GM19468 (cell line): ENCODE data around the gene MCOLN2.
A peak's percentile ranks its signal among the peaks of the same experiment; 100 is the strongest.
"Not testable (repeated sequence)": the region's sequence is repeated elsewhere in the genome, so short reads cannot be mapped to it uniquely, and the experiment has no call there.

Source experiments
- ATAC-seq: cut with Tn5 transposase; IDR thresholded peaks from one replicate; pipeline ENCODE4 v1.9.1; 2021; ENCODE audit warnings: mild to moderate bottlenecking, moderate library complexity, moderate number of reproducible peaks; ENCODE audit not compliant: unreplicated experiment; ENCODE audit errors: extremely low read depth

The MCOLN2 gene

DNA sequence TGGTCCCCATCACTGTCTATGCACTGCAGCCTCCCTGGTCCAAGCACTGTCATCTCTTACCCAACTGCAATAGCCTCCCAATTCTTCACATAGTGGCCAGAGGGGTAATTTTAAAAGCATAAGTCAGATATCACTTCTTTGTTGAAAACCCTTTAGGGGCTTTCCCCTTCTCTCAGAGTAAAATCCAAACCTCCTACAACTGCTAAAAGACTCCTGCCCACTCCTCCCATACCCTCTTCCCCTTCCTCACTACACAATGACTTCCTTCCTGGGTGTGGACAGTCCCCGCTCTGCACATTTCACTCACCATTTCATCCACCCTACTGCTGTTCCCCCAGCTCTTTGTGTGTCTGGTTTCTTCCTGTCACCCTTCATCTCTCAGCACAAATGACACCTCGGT lies 8.3 kb downstream of the MCOLN2 start:
- ATAC-seq = peak; percentile 31

DNA sequence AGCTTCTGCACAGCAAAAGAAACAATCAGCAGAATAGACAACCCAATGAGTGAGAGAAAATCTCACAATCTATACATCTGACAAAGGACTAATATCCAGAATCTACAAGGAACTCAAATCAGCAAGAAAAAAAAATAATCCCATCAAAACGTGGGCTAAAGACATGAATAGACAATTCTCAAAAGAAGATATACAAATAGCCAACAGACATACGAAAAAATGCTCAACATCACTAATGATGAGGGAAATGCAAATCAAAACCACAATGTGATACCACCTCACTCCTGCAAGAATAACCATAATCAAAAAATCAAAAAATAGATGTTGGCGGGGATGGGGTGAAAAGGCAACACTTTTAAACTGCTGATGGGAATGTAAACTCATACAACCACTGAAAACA lies 10.4 kb downstream of the MCOLN2 start:
- ATAC-seq = not testable (repeated sequence)

DNA sequence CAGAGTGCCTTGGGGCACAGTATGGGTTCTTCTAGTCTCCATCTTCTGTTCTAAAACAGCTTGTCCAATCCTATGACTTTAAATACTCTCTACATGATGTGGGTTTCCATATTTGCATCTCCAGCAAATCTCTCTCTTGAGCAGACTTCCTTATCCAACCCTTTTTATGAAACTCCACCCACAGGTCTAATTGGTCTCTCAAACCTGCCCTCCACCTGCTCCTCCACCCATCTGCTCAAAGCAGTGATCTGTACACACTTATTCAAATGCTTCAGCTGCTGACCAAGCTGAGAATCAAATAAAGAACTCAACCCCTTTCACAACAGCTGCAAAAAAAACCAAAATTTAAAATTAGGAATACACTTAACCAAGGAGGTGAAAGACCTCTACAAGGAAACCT lies 11.5 kb downstream of the MCOLN2 start:
- ATAC-seq = no peak

DNA sequence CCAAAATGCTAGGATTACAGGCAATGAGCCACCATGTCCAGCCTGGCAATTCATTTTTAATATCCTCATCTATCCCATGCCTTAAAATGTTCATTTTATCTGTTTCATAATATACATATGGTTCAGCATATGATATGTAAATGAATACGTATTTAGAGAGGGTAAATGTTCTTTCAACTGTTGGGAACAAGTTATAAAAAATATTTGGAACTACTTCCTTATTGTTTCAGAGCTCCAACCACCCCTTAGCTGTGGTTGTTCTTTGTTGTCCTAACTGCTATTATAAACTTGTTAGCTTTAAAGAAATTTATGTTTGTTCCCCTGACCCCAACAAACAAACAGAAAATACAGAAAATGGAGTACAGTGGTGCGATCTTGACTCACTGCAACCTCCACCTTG lies 14.5 kb downstream of the MCOLN2 start:
- no peak for ATAC-seq

DNA sequence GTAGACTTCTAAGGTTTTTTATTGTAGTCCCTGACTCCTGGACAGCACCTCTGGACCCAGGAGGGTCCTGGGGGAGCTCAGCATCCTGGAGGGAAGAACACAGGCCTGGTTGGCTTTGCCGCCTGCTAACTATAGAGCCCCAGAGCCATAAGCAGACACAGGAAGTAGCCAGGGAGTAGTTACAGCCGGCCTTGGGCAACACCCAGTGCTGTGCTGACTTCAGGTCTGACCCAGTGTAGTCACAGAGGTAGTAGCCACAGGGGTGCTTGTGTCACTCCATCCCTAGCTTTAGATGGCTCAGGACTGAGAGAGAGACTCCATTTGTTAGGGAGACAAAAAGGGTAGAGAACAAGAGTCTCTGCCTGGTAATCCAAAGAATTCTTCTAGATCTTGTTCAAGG lies 21.9 kb downstream of the MCOLN2 start:
- ATAC-seq = no peak

DNA sequence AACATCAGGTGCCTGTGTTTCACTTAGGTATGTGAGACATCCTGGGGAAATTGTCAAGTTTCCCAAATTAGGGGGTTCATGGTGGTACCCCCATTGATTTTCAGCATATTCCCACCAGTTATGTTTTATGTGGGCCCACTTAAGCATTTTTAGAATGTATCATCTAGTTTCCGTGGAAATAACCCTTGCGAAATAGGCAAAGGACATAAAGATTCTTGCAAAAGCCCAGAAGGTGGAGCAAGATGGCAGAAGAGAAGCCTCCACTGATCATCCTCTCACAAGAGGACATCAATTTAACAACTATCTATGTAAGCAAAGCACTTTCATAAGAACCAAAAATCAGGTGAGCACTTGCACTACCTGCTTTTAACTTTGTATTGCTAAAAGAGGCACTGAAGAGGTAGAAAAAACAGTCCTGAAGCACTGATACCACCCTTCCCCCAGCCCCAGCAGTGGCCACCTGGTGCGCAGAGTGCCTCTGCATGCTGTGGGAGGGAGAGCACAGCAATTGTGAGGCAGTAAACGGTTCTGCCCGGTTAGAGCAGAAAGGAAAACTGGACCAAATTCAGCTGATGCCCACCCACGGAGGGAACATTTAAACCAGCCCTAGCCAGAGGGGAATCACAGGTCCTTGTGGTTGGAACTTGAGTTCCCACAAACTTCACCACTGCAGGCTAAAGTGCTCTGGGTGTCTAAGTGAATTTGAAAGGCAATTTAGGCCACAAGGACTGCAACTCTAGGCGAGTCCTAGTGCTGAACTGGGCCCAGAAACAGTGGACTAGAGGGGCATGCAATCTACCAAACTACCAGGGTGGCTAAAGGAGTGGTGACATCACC lies 23.2 kb downstream of the MCOLN2 start:
- ATAC-seq = no peak

DNA sequence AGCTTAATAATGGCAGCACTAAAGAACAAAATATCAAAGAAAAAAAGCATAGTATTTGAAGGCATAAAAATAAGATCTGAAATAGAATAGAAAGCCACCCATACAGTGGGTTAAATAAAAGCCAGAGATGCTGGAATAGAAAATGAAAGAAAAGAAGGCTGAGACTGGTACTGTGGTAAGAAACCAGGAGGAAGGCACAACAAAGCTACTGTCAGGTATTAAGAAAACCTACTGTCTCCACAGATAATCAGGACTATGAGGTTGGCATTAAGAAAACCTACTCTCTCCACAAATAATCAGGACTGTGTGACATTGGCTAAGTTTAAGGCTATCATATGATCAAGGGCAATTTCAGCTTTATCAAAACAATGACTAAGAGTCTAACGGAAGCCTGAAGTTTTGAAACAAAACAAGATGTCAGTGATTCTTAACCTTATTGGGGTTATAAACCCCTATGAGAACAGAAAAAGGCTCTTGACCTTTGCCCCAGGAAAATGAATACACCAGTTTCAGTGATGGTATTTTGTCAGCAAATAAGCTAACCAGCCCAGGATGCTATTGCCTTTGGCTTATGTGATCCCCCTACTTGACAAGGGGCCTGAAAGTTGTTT lies 24.4 kb downstream of the MCOLN2 start:
- peak; percentile 8 for ATAC-seq

DNA sequence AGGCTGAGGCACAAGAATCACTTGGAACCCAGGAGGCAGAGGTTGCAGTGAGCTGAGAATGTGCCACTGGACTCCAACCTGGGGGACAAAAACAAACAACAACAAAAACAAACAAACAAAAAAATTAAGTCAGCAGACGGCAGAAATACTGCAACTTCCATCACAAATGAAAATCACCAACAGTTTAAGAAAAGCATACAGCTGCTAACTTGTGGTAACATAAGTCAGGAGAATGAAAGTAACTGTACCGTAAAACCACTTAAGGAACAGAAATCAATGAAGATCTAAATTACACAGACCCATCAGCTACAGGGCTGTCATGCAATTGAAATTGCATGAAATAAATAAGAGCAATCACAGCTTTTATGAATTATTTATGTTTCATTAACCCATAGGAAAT lies 25.0 kb downstream of the MCOLN2 start:
- peak; percentile 3 for ATAC-seq

DNA sequence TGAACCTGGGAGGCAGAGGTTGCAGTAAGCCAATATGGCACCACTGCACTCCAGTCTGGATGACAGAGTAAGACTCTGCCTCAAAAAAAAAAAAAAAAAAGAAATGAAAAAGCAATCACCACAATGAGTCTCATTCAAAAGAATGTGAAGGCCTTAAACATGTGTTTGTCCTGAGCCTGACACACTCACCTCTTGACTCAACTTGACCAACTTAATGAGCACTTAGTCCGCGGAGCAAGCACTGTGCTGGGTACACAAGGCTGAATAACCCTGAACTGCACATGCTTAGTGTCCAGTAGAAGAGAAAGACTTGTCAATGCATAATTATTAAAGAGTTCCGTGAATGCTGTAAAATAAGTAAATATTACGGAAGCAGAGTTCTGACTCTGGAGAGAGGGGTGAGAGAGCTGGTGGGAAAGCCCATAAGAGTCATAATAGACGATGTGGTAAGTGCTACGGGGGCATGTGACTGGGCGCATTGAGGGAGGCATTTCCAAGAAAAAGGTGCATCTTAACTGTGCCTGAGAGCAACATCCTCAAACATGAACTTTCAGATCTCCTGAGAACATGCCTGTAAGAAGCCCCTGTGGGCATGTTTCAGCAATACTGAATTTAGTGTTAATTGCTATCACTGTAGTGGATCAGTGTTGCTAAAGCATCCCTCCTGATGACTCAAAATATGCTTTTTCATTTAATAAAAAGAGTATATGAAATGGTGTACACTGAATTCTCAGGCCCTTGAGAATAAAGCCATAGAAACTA lies 27.2 kb downstream of the MCOLN2 start:
- peak; percentile 33 for ATAC-seq

DNA sequence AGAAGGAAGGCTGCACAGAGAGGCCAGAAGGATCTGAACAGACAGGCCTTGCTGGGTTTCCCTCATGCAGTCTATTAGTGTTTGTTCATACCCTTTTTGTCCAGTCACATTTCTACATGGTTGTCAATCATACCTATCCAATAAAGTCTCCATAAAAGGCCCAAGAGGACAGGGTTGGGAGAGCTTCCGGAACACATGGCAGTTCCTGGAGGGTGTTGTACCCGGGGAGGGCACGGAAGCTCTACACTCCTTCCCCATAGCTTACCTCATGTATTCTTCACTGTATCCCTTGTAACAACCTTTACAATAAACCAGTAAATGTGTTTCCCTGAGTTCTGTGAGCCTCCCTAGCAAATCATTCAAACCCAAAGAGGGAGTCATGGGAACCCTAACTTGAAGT lies 28.0 kb downstream of the MCOLN2 start:
- no peak for ATAC-seq

DNA sequence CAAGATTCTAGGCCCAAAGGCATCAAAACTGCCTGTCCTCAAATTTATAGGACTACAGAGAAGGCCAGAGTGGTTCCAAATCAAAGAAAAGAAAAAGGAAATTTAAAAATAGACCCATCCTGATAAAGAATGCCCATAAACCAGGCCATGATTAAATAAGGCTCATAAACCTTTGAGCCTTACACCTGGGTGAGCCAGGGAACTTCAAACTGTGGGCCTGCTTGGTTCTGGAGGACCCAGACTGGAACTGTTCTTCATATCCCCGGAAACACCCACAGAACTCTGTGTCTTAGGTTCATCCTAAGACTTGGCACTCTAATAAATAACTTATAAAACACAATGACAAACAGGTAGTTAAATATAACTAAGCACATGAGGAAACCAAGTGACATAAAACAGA lies 28.8 kb downstream of the MCOLN2 start:
- no peak for ATAC-seq

DNA sequence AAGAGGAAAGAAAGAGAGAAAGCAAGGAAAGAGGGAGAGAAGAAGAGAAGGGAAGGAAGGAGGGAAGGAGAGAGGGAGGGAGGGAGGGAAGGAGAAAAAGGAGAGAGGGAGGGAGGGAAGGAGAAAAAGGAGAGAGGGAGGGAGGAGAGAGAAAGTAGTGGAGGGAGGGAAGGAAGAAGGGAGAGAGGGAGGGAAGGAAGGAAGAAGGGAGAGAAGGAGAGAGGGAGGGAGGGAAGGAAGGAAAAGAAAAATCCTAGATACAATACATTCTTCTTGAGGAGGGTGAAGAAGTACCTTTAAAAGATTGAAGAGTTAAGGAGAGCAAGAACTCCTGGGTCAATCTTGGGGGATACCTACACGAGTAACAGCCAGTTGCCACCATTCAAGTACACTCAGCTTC lies 29.2 kb downstream of the MCOLN2 start:
- ATAC-seq = no peak

DNA sequence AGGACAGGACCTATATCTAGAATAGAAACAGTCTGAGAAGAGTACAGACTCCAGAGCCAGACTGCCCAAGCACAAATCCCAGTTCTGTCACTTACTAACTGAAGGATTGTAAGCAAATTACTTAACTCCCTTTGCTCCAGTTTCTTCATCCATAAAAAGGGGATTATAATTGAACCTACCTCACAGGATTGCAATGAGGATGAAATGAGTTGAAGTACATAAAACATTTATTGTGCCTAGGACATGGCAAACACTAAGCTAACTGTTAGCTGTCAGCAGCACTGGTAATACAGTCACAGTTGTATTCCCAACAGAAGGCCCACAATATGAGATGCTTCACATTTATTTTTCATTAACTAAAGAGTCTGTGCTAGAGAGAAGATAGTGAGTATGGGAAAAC lies 33.9 kb downstream of the MCOLN2 start:
- no peak for ATAC-seq

DNA sequence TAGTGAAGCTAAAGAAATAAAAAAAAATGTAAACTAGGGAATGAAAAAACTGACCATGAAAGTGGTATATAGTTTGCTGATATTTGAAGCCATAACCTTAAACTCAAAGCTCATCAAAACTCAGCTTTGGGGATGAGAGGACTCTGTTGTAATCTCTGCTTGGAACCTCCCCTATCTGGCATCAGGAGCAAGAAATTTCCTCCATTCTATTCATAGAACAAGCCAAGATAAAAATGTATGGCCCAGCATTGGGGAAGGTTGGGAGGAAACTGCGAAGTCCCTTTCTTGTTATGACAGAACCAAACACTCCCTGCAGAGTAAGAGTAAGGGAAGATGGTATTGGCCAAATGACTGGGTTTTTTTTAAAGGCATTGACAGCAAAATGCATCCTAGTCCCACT lies 35.6 kb downstream of the MCOLN2 start:
- ATAC-seq = no peak

DNA sequence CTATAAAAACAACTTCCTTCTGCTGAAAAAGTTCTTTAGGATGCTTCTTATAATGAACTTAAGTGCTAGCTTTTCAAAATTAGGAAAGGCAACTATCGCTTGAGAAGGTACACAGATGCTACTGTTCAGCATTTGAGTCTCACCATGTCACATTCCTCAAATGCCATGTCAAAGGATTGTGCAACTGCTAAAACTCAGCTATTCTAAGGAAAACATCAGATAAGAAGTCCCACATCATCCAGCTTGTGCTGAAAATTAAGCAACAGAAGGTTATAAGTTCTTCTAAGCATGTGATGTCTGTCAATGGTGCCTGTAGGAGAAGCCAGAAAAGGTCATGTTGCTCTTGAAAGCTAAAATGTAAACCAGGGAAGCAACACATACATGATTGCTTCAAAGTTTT lies 36.5 kb downstream of the MCOLN2 start:
- no peak for ATAC-seq

DNA sequence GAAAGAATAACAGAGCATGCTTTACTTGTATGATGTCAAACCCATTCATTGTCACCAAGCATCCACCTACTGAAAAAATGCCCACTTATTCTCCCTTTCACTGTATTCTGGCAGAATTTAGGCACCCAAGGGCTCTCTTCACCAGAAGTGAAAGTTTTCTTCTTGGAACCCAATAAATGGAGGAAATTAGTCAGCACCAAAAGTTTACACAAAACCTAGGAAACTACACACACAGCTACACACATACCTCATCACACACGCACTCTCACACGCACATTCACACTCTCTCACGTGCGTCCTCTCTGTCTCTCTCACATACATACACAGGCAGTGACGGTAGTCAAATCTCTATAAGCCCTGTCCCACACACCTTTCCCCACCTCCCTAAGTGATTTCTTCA lies 37.6 kb downstream of the MCOLN2 start:
- peak; percentile 67 for ATAC-seq

DNA sequence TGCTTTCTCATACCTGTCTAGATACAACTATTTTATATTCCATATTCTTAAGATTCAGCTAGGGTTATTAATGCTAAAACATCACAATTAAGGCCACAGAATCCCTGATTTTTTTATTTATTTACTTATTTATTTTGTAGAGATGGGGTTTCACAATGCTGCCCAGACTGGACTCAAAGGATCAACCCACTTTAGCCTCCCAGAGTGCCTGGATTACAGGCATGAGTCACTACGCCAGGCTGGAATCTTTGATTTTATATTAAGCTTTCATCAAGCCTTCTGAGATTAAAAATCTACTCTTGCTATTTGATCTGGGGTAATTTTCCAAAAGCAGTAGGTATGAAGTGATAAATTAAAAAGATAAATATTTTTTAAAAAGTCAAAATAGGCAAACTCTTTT lies 38.9 kb downstream of the MCOLN2 start:
- ATAC-seq = no peak

DNA sequence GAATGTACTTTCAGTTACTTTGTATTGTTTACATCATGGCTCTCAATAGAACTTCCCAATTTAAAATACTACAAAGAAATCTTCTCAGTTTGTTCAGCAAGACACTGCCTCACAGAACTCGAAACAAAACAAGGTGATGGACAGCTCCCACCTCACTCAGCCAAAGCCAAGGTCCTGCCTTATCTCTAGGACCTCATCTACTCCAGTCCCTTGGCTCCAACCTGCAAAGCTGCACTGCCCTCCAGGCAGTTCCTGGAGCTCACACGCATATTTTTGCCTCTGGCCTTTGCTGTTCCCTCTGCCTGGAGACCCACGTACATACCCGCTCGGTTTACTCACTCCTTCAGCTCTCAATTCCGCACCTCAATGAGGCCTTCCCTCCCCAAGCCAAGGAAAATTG lies 40.3 kb downstream of the MCOLN2 start:
- ATAC-seq = no peak

DNA sequence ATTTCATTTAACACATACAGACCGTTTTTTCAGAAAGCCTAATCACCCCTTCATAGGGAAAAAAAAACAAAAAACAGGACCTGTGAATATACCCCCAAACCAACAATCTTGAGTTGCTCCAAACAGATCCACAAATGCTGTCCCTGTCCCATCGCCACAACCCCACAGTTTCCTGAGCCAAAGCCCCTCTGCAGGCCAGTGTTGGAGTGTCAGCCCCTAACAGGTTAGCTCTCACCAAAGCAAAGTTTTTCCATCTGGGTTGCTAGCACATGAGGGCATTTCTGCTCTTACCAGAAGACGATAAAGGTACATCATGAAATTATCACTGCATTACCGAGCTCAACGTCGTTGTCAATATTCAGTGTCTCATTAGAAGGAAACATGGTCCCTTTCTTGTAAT lies 40.8 kb downstream of the MCOLN2 start:
- no peak for ATAC-seq

DNA sequence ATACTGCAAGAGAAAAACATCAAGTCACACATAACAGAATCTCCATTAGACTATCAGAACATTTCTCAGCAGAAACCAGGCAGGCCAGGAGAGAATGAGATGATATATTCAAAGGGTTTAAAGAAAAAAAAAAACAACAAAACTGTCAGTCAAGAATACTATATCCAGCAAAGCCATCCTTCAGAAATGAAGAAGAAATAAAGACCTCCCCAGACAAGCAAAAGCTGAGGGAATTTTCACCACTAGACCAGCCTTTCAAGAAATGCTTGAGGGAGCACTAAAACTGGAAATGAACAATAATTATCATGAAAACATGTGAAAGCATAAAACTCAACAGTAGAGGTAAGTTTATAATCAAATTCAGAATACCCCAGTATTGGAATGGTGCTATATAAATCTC lies 47.2 kb downstream of the MCOLN2 start:
- no peak for ATAC-seq
